ENCODE data around the gene MCCC1. TPM values are rescaled to one million over a fixed set of nuclear protein-coding genes. Genes with fewer than 3 reads are reported as not detected.
"Not testable (repeated sequence)": the region's sequence is repeated elsewhere in the genome, so short reads cannot be mapped to it uniquely, and the experiment has no call there.

Gene MCCC1
- total RNA-seq, 2 experiments from 2014 or later, result 28.4 to 29.7 TPM

DNA sequence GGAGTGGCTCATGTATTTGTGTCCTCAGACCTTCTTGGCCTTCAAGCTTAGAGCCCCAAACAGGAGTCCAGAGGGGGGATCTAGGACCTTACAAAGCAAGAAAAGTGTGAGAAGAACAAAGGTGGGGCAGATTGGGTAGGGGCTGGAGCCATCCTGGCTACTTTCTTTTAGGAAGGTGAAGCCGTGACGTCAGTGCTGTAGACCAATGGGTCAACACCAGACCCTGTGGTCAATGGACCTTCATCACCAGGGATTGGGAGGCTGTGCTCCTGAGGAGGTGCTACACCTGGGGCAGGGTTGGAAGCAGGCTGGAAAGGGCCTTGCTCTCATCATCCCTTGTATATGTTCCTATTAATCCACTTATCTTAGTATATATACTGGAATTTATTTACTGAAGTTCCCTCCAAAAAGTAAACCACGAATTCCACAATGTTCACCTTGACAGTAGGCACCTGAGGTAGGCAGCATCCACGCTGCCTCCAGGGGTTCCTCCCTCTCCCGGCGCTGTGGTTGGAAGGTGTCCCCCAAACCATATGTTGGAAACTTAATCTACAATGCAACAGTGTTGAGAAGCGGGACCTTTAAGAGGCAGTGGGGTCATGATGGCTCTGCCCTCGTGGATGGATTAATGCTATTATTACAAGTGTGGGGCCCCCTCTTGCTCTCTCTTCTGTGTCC is 21.4 kb upstream of the MCCC1 start:
- Mint-ChIP-seq H3K27me3 (peaks cover 10% of the 10 kb centered on the region), H3K4me1 (ENCODE audit: low read depth) (peaks cover 10% of the 10 kb centered on the region), H3K9me3 (no peaks in the 10 kb centered on the region), H3K36me3 (no peaks in the 10 kb centered on the region), H3K4me3 (no peak overlapping the region), H3K27ac (no peak overlapping the region)
- DNase-seq, result no peak
- ChIA-PET POLR2A (no interaction called here), CTCF (interaction anchor here (2.5 to 5.8 kb wide), 3 partner anchors 58 to 268 kb away, joined by 17 to 185 read pairs (median 23); no protein-coding TSS in a partner anchor)
- intact Hi-C loops (cut with micrococcal nuclease), result no loop called here

DNA sequence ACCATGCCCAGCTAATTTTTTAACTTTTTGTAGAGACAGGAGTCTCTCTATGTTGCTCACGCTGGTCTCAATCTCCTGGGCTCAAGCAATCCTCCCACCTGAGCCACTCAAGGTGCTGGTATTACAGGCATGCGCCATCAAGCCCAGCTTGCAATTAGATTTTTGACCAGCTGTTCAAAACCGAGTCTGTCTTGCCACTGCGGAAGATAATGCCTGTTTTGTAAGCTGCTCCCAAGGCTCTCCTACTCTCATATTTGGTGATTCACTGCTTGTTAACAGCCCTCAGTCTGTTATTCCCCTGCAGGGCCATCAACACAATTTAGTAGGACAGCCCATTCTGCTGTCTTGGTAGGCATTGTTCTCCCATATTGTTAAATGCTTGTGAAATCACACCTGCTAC is 17.8 kb upstream of the MCCC1 start:
- POLR2A ChIA-PET, result no interaction called here
- H3K9me3 Mint-ChIP-seq, result no peaks in the 10 kb centered on the region
- H3K4me1 Mint-ChIP-seq (ENCODE audit: low read depth), result peaks cover 4% of the 10 kb centered on the region
- intact Hi-C loops (cut with micrococcal nuclease), result no loop called here
- no peak overlapping the region for H3K4me3 Mint-ChIP-seq
- no peak overlapping the region for H3K27ac Mint-ChIP-seq
- no peak for DNase-seq
- H3K36me3 Mint-ChIP-seq, result no peaks in the 10 kb centered on the region
- CTCF ChIA-PET, result interaction anchor here (1.0 to 2.0 kb wide), 5 partner anchors 18 to 269 kb away, joined by 3 to 6 read pairs (median 3); partner anchors contain the start of gene MCCC1
- H3K27me3 Mint-ChIP-seq, result peaks cover 17% of the 10 kb centered on the region

DNA sequence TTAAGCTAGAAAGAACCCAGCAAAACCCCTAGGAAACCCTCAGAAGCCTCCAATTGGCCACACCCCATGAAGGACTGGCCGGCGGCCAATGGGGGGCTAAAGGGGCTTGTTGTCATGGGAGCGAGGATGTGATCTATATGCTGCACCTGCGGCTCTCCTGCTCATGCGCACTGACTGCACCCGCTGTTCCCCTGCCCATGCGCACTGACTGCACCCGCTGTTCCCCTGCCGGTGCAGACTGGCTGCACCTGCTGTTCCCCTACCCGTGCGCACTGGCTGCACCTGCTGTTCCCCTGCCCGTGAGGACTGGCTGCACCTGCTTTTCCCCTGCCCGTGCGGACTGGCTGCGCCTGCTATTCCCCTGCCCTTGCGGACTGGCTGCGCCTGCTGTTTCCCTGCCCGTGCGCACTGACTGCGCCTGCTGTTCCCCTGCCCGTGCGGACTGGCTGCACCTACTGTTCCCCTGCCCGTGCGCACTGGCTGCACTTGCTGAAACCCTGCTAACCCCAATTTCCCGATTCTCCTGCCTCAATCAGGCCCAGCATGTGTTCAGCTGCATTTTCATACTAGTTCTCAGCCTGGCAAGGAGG is 16.8 kb upstream of the MCCC1 start:
- H3K27me3 Mint-ChIP-seq, result peaks cover 17% of the 10 kb centered on the region
- peak overlapping the region; percentile 67 for H3K4me3 Mint-ChIP-seq
- intact Hi-C loops (cut with micrococcal nuclease), result no loop called here
- H3K27ac Mint-ChIP-seq, result no peak overlapping the region
- peak; percentile 69 for DNase-seq
- POLR2A ChIA-PET, result no interaction called here
- CTCF ChIA-PET, result interaction anchor here (1.0 to 2.0 kb wide), 2 partner anchors 266 to 270 kb away, joined by 3 to 6 read pairs; no protein-coding TSS in a partner anchor
- H3K36me3 Mint-ChIP-seq, result no peaks in the 10 kb centered on the region
- H3K9me3 Mint-ChIP-seq, result no peaks in the 10 kb centered on the region
- peaks cover 4% of the 10 kb centered on the region for H3K4me1 Mint-ChIP-seq (ENCODE audit: low read depth)

DNA sequence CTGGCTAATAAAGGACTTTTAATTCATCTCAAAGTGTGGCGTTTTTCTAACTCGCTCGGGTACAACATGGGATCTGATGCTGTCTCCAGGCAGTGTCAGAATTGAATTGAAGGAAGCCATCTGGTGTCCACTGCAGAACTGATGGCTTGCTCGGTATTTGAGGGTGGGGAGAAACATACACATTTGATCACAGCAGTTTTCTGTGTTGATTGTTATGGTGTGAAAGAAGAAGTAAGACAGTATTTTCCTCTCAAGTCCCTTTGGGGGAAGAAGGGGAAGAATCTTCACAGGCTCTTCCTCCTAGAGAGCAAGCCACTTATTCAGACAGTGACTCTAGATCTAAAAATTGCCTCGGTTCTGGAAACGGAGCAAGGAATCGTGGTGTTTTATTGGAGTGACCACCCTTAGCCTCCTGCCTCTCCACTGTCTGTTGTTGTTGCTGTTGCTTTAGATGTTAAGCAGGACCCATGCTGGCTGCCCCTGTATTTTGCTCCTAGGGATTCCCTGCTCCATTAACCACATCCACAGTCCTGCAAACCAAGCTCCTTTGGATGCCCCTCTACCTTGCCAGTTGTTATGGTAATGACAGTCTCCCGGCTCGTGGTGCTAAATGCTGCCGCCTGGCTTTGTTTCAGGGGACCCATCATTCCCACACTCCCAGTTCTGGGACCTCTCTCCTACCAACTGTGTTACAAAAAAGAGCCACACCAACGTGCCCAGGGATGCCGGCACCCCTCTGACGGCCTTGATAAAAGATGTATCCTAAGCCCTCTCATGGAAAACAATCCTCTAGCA is 15.3 kb upstream of the MCCC1 start:
- peaks cover 17% of the 10 kb centered on the region for H3K27me3 Mint-ChIP-seq
- H3K4me3 Mint-ChIP-seq, result no peak overlapping the region
- H3K36me3 Mint-ChIP-seq, result no peaks in the 10 kb centered on the region
- DNase-seq, result no peak
- H3K4me1 Mint-ChIP-seq (ENCODE audit: low read depth), result peaks cover 4% of the 10 kb centered on the region
- ChIA-PET POLR2A (no interaction called here), CTCF (interaction anchor here (1.8 kb wide), 1 partner anchor 8 kb away, joined by 7 read pairs; no protein-coding TSS in a partner anchor)
- H3K9me3 Mint-ChIP-seq, result peaks cover 6% of the 10 kb centered on the region
- intact Hi-C loops (cut with micrococcal nuclease), result no loop called here
- H3K27ac Mint-ChIP-seq, result no peak overlapping the region

DNA sequence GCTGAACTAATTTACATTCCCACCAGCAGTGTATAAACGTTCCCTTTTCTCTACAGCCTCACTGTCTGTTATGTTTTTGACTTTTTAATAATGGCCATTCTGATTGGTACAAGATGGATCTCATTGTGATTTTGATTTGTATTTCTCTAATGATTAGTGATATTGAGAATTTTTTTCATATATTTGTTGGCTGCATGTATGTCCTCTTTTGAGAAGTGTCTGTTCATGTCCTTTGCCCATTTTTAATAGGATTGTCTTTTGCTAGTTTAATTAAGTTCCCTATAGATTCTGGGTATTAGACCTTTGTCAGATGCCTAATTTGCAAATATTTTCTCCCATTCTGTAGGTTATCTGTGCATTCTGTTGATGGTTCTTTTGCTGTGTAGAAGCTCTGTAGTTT is 10.6 kb upstream of the MCCC1 start:
- H3K4me1 Mint-ChIP-seq (ENCODE audit: low read depth); POLR2A ChIA-PET; DNase-seq; H3K27ac Mint-ChIP-seq; H3K36me3 Mint-ChIP-seq; H3K4me3 Mint-ChIP-seq; CTCF ChIA-PET; intact Hi-C loops (cut with micrococcal nuclease); H3K27me3 Mint-ChIP-seq; H3K9me3 Mint-ChIP-seq: not testable (repeated sequence)

DNA sequence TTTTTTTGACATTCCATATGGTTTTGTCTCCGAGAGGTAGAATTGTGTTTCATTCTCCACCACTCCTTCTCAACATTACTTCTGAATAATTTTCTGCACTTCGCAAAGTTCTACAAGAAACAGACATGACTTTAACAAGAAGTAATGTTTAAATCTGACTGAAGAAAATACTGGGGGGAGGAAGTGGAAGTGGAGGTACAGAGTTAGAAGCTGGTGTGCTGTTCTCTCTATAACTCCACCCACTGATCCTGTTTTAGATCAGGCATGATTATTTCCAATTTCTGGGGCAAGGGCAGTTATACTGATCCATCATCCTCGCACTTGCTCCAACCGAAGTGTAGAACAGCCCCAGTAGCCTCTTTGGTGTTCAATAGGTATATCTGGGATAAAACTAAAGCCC is 9.2 kb upstream of the MCCC1 start:
- Mint-ChIP-seq H3K27me3 (no peaks in the 10 kb centered on the region), H3K9me3 (peaks cover 8% of the 10 kb centered on the region), H3K36me3 (no peaks in the 10 kb centered on the region), H3K27ac (no peak overlapping the region), H3K4me3 (no peak overlapping the region), H3K4me1 (ENCODE audit: low read depth) (no peaks in the 10 kb centered on the region)
- intact Hi-C loops (cut with micrococcal nuclease), result no loop called here
- ChIA-PET POLR2A (no interaction called here), CTCF (interaction anchor here (0.7 kb wide), 1 partner anchor 234 kb away, joined by 3 read pairs; no protein-coding TSS in a partner anchor)
- no peak for DNase-seq

DNA sequence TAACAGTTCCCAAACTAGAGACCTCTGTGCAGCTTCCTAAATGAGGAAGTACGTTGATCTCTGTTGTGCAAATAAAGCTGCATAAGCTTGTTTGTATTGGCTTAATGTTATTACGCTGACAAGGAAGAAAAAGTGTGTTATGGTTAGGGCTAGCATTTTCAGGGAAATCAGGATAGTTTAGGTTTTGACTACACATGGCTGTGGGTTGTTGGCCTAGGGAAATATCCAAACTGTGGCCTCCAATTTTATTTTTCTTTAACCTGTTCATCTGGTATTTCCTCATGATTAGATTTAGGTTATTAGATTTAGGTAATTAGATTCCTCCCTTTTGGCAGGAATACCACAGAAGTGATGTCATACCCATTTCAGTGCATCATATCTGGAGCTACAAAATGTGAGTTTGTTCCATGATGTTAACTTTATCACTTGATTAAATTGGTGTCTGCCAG is 8.7 kb upstream of the MCCC1 start:
- Mint-ChIP-seq H3K27ac (no peak overlapping the region), H3K27me3 (no peaks in the 10 kb centered on the region), H3K36me3 (no peaks in the 10 kb centered on the region), H3K4me1 (ENCODE audit: low read depth) (no peaks in the 10 kb centered on the region), H3K9me3 (peaks cover 8% of the 10 kb centered on the region), H3K4me3 (no peak overlapping the region)
- ChIA-PET POLR2A (no interaction called here), CTCF (interaction anchor here (0.7 kb wide), 1 partner anchor 235 kb away, joined by 3 read pairs; no protein-coding TSS in a partner anchor)
- no peak for DNase-seq
- intact Hi-C loops (cut with micrococcal nuclease), result no loop called here

DNA sequence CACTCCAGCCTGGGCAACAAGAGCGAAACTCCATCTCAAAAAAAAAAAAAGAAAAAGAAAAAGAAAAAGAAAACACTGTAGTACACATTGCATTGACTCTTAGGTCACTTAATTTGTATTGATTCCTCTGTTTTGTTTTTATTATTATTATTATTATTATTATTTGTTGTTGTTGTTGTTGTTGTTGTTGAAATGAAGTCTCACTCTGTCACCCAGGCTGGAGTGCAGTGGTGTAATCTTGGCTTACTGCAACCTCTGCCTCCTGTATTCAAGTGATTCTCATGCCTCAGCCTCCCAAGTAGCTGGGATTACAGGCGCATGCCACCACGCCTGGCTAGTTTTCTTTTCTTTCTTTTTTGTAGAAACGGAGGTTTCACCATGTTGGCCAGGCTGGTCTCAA is 8.1 kb upstream of the MCCC1 start:
- H3K4me3 Mint-ChIP-seq; H3K4me1 Mint-ChIP-seq (ENCODE audit: low read depth); intact Hi-C loops (cut with micrococcal nuclease); DNase-seq; H3K36me3 Mint-ChIP-seq; H3K27ac Mint-ChIP-seq; H3K27me3 Mint-ChIP-seq; H3K9me3 Mint-ChIP-seq; POLR2A ChIA-PET; CTCF ChIA-PET: not testable (repeated sequence)

DNA sequence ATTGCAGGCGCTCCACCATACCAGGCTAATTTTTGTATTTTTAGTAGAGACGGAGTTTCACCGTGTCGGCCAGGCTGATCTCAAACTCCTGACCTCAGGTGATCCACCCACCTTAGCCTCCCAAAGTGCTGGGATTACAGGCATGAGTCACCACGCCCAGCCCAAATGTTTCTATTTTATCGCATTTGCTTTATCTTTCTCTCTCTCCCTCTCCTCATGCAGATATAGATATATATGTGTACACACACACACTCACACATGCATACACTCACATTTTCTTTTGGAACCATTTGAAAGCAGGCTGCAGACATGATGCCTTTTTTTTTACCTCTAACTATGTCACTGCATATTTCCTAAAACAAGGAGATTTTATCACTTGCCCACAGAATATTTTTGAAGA is 7.3 kb upstream of the MCCC1 start:
- H3K36me3 Mint-ChIP-seq, result no peaks in the 10 kb centered on the region
- no peak for DNase-seq
- intact Hi-C loops (cut with micrococcal nuclease), result no loop called here
- H3K27me3 Mint-ChIP-seq, result no peaks in the 10 kb centered on the region
- no peaks in the 10 kb centered on the region for H3K4me1 Mint-ChIP-seq (ENCODE audit: low read depth)
- ChIA-PET POLR2A (no interaction called here), CTCF (no interaction called here)
- H3K4me3 Mint-ChIP-seq, result no peak overlapping the region
- no peak overlapping the region for H3K27ac Mint-ChIP-seq
- H3K9me3 Mint-ChIP-seq, result peaks cover 8% of the 10 kb centered on the region

DNA sequence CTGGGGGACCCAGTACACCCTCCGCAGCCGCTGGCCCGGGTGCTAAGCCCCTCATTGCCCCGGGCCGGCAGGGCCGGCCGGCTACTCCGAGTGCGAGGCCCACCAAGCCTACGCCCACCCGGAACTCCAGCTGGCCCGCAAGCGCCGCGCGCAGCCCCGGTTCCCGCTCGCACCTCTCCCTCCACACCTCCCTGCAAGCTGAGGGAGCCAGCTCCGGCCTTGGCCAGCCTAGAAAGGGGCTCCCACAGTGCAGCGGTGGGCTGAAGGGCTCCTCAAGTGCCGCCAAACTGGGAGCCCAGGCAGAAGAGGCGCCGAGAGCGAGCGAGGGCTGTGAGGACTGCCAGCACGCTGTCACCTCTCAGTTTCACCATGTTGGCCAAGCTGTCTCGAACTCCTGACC is 4.7 kb upstream of the MCCC1 start:
- H3K27me3 Mint-ChIP-seq; H3K27ac Mint-ChIP-seq; intact Hi-C loops (cut with micrococcal nuclease); CTCF ChIA-PET; H3K4me1 Mint-ChIP-seq (ENCODE audit: low read depth); DNase-seq; POLR2A ChIA-PET; H3K36me3 Mint-ChIP-seq; H3K4me3 Mint-ChIP-seq; H3K9me3 Mint-ChIP-seq: not testable (repeated sequence)

DNA sequence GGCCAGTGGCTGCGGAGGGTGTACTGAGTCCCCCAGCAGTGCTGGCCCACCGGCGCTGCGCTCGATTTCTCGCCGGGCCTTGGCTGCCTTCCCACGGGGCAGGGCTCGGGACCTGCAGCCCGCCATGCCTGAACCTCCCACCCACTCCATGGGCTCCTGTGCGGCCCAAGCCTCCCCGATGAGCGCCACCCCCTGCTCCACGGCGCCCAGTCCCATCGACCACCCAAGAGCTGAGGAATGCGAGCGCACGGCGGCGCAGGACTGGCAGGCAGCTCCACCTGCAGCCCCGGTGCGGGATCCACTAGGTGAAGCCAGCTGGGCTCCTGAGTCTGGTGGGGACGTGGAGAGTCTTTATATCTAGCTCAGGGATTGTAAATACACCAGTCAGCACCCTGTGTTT is 1.7 kb upstream of the MCCC1 start:
- POLR2A ChIA-PET; intact Hi-C loops (cut with micrococcal nuclease); H3K9me3 Mint-ChIP-seq; H3K4me3 Mint-ChIP-seq; H3K27me3 Mint-ChIP-seq; H3K27ac Mint-ChIP-seq; H3K36me3 Mint-ChIP-seq; DNase-seq; CTCF ChIA-PET: not testable (repeated sequence)
- H3K4me1 Mint-ChIP-seq (ENCODE audit: low read depth), result peaks cover 27% of the 10 kb centered on the region

DNA sequence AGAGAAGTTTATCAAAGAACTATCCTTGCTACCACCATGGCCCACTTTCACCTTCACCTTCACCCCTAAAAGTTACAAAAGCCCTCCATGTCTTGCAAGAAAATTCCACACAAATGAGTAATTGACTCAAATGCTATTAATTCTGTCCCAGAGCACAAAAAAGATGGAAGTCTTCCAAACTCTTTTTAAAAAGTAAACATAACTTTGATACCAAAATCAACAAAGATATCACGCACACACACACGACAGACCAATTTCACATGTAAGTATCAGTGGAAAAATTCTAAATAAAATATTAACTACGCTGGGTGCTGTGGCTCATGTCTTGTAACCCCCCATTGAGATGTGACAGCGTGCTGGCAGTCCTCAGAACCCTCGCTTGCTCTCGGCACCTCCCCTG is 1.1 kb upstream of the MCCC1 start:
- Mint-ChIP-seq H3K4me3 (peak overlapping the region; percentile 39), H3K27ac (peak overlapping the region; percentile 67), H3K9me3 (no peaks in the 10 kb centered on the region), H3K4me1 (ENCODE audit: low read depth) (peaks cover 27% of the 10 kb centered on the region), H3K27me3 (no peaks in the 10 kb centered on the region), H3K36me3 (peaks cover 1% of the 10 kb centered on the region)
- ChIA-PET POLR2A (no interaction called here), CTCF (no interaction called here)
- intact Hi-C loops (cut with micrococcal nuclease), result no loop called here
- DNase-seq, result no peak
